HL-60 (cell line): Measurements from ENCODE around the gene KDELR3.

Experiments
- DNase-seq, 2 experiments: peaks; one replicate each; pipeline ENCODE4 v3.0.0-alpha.2; 2010 to 2020; ENCODE audit warnings: low read depth in 1 of 2, low spot score in 1 of 2
- H3K27ac ChIP-seq: fragments of 250-450 bp; sonication (Bioruptor Pico); replicated peaks from 2 replicates; pipeline ENCODE4 v1.5.1; 2020; ENCODE audit warnings: mild to moderate bottlenecking, moderate library complexity
- H3K27me3 ChIP-seq: fragments of 250-450 bp; sonication (Bioruptor Pico); 2 replicates; pipeline ENCODE4 v1.5.1; 2021; ENCODE audit warnings: mild to moderate bottlenecking, moderate library complexity; ENCODE audit not compliant: insufficient read depth, poor library complexity, severe bottlenecking
- H3K4me3 ChIP-seq: replicated peaks from 2 replicates; pipeline ENCODE4 v1.5.1; 2011; ENCODE audit warnings: mild to moderate bottlenecking, control low read depth, low read length; ENCODE audit not compliant: insufficient read depth
- CTCF ChIP-seq: IDR thresholded peaks from one replicate; pipeline ENCODE4 v1.5.1; 2011; ENCODE audit warnings: low read length, control low read depth, inconsistent platforms; ENCODE audit not compliant: insufficient read depth
- GABPA ChIP-seq: IDR thresholded peaks from 2 replicates; pipeline ENCODE4 v1.6.1; 2012; ENCODE audit warnings: low read depth
- POLR2AphosphoS5 ChIP-seq: IDR thresholded peaks from 2 replicates; pipeline ENCODE4 v1.6.1; 2012; ENCODE audit warnings: low read depth
- SPI1 ChIP-seq: IDR thresholded peaks from 2 replicates; pipeline ENCODE4 v1.6.1; 2012; ENCODE audit warnings: low read depth, mild to moderate bottlenecking, borderline replicate concordance
- TF ChIP-seq, protein P1 (sequence below): IDR thresholded peaks from 2 replicates; pipeline ENCODE4 v1.6.1; 2012; ENCODE audit warnings: low read depth; ENCODE audit not compliant: insufficient replicate concordance

The KDELR3 gene

DNA sequence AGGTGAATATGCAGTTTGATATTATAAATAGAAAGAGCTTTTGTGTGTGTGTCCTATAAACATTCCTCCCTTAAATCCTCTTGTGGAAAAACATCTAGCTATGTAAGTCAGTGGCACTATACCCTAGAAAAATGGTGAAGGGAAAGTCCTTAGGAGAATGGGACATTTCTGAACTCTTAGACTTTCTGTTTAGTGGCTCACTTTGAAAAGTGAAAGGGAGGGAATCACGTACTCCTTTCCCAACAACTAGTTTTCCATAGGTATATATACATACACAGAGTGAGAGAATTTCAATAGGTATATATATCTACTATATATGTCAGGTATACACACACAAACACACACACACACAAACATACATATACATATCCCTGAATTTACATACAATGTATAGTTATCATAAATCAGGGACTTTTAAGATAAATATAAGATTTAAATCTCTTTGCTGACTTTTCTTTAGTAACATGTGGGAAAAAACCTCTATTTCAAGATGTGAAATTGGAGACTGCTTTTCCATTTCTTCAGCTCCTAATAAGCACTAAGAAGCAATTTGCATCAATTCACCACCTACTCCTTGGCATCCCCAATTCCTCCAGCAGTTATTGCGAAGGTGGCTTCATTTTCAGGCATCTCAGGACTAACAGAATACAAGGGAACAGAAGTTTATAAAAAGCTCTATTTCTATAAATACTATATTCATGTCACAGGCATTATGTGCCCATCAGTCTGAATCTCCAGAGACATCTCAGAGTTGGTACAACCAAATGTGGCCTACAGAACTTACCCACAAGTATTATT is 51.8 kb downstream of the KDELR3 start:
- Histone ChIP-seq H3K27me3 (no peaks in the 10 kb centered on the region), H3K27ac (no peak overlapping the region), H3K4me3 (no peak overlapping the region)
- TF ChIP-seq POLR2AphosphoS5 (no peak), CTCF (no peak), GABPA (no peak), SPI1 (no peak)
- TF ChIP-seq, protein P1, sequence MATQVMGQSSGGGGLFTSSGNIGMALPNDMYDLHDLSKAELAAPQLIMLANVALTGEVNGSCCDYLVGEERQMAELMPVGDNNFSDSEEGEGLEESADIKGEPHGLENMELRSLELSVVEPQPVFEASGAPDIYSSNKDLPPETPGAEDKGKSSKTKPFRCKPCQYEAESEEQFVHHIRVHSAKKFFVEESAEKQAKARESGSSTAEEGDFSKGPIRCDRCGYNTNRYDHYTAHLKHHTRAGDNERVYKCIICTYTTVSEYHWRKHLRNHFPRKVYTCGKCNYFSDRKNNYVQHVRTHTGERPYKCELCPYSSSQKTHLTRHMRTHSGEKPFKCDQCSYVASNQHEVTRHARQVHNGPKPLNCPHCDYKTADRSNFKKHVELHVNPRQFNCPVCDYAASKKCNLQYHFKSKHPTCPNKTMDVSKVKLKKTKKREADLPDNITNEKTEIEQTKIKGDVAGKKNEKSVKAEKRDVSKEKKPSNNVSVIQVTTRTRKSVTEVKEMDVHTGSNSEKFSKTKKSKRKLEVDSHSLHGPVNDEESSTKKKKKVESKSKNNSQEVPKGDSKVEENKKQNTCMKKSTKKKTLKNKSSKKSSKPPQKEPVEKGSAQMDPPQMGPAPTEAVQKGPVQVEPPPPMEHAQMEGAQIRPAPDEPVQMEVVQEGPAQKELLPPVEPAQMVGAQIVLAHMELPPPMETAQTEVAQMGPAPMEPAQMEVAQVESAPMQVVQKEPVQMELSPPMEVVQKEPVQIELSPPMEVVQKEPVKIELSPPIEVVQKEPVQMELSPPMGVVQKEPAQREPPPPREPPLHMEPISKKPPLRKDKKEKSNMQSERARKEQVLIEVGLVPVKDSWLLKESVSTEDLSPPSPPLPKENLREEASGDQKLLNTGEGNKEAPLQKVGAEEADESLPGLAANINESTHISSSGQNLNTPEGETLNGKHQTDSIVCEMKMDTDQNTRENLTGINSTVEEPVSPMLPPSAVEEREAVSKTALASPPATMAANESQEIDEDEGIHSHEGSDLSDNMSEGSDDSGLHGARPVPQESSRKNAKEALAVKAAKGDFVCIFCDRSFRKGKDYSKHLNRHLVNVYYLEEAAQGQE: no peak
- no peak for DNase-seq

- TF ChIP-seq, protein P1: no peak
- no peak for TF ChIP-seq SPI1
- TF ChIP-seq POLR2AphosphoS5: no peak
- TF ChIP-seq GABPA: no peak
- TF ChIP-seq CTCF: no peak
- H3K27ac ChIP-seq: no peak overlapping the region
- no peak for DNase-seq
- no peak overlapping the region for H3K4me3 ChIP-seq
- no peaks in the 10 kb centered on the region for H3K27me3 ChIP-seq
Observed at GRCh38 chr22:38523029-38523428, 55.1 kb downstream of the KDELR3 start.

DNA sequence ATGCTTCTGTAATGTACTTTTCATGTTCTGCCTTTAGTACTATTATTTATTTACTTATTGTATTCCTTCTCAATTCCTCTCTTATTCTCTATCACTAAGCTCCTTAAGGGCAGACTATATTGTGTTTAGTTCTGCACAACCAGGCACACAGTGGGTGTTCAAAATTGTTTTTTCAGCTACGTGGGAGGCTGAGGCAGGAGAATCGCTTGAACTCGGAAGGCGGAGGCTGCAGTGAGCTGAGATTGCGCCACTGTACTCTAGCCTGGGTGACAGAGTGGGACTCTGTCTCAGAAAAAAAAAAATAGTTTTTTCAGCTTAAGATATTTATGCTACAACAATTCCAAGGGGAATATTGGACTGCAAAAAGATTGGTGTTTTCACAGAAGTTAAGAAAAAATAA is 55.6 kb downstream of the KDELR3 start:
- H3K27me3 ChIP-seq: no peaks in the 10 kb centered on the region
- TF ChIP-seq GABPA: no peak
- TF ChIP-seq CTCF: no peak
- no peak for TF ChIP-seq SPI1
- TF ChIP-seq POLR2AphosphoS5: no peak
- TF ChIP-seq, protein P1: no peak

More for the DNA sequence above, 55.6 kb downstream of the KDELR3 start:
- Histone ChIP-seq H3K4me3 (no peak overlapping the region), H3K27ac (no peak overlapping the region; the same call in 1 of the 2 replicates)
- no peak for DNase-seq
